ENCODE data around the gene TSPAN3. TPM values are rescaled to one million over a fixed set of nuclear protein-coding genes. Genes with fewer than 3 reads are reported as not detected.

The TSPAN3 gene
- total RNA-seq, 1 donor from 2014 or later, result 80.3 TPM

GRCh38 chr15:77064063-77064462 is 6.8 kb downstream of the TSPAN3 start:
- Histone ChIP-seq H3K9me3 (no peaks in the 10 kb centered on the region), H3K27me3 (no peaks in the 10 kb centered on the region), H3K4me1 (peaks cover 44% of the 10 kb centered on the region), H3K4me3 (no peak overlapping the region), H3K36me3 (no peaks in the 10 kb centered on the region), H3K27ac (no peak overlapping the region)
- DNase-seq (ENCODE audit: extremely low spot score in 2 of 2), result no peak
- TF ChIP-seq POLR2A (IDR thresholded peaks at IDR 0.05) (no peak), POLR2AphosphoS5 (IDR thresholded peaks at IDR 0.05; ENCODE audit: insufficient read depth in 1 of 2, low read depth in 1 of 2) (no peak), CTCF (IDR thresholded peaks at IDR 0.05) (no peak)
- intact Hi-C loops (cut with DNase I), result loop anchor here (10.0 kb wide), 1 partner anchor 1339 kb away; a partner anchor contains a TSS

GRCh38 chr15:77063249-77063648 is 7.7 kb downstream of the TSPAN3 start:
- H3K27me3 ChIP-seq, result no peaks in the 10 kb centered on the region
- H3K4me1 ChIP-seq, result peaks cover 44% of the 10 kb centered on the region
- H3K9me3 ChIP-seq, result no peaks in the 10 kb centered on the region
- no peaks in the 10 kb centered on the region for H3K36me3 ChIP-seq
- TF ChIP-seq POLR2AphosphoS5 (IDR thresholded peaks at IDR 0.05; ENCODE audit: insufficient read depth in 1 of 2, low read depth in 1 of 2), result no peak
- no peak for TF ChIP-seq POLR2A (IDR thresholded peaks at IDR 0.05)
- no peak for TF ChIP-seq CTCF (IDR thresholded peaks at IDR 0.05)
- no peak overlapping the region for H3K27ac ChIP-seq
- intact Hi-C loops (cut with DNase I), result loop anchor here (10.0 kb wide), 1 partner anchor 1338 kb away; a partner anchor contains a TSS
- no peak overlapping the region for H3K4me3 ChIP-seq
- no peak for DNase-seq (ENCODE audit: extremely low spot score in 2 of 2)

- intact Hi-C loops (cut with DNase I), result loop anchor here (10.0 kb wide), 1 partner anchor 1336 kb away; a partner anchor contains a TSS
- TF ChIP-seq CTCF (IDR thresholded peaks at IDR 0.05) (no peak), POLR2AphosphoS5 (IDR thresholded peaks at IDR 0.05; ENCODE audit: insufficient read depth in 1 of 2, low read depth in 1 of 2) (no peak), POLR2A (IDR thresholded peaks at IDR 0.05) (no peak)
- Histone ChIP-seq H3K4me1 (peaks cover 39% of the 10 kb centered on the region), H3K27me3 (no peaks in the 10 kb centered on the region), H3K27ac (peak overlapping the region; percentile 10), H3K4me3 (no peak overlapping the region), H3K9me3 (no peaks in the 10 kb centered on the region), H3K36me3 (no peaks in the 10 kb centered on the region)
- no peak for DNase-seq (ENCODE audit: extremely low spot score in 2 of 2)
Observed at GRCh38 chr15:77060546-77060945, 10.4 kb downstream of the TSPAN3 start.

GRCh38 chr15:77059786-77060361 is 11.0 kb downstream of the TSPAN3 start:
- Histone ChIP-seq H3K27me3 (no peaks in the 10 kb centered on the region), H3K4me3 (no peak overlapping the region), H3K27ac (no peak overlapping the region), H3K4me1 (peaks cover 39% of the 10 kb centered on the region), H3K9me3 (no peaks in the 10 kb centered on the region), H3K36me3 (no peaks in the 10 kb centered on the region)
- no peak for DNase-seq (ENCODE audit: extremely low spot score in 2 of 2)
- intact Hi-C loops (cut with DNase I), result loop anchor here (10.0 kb wide), 1 partner anchor 1335 kb away; a partner anchor contains a TSS
- no peak for TF ChIP-seq CTCF (IDR thresholded peaks at IDR 0.05)
- TF ChIP-seq POLR2AphosphoS5 (IDR thresholded peaks at IDR 0.05; ENCODE audit: insufficient read depth in 1 of 2, low read depth in 1 of 2), result no peak
- TF ChIP-seq POLR2A (IDR thresholded peaks at IDR 0.05), result no peak

- no peak for DNase-seq (ENCODE audit: extremely low spot score in 2 of 2)
- H3K4me1 ChIP-seq, result peaks cover 39% of the 10 kb centered on the region
- intact Hi-C loops (cut with DNase I), result no loop called here
- TF ChIP-seq POLR2AphosphoS5 (IDR thresholded peaks at IDR 0.05; ENCODE audit: insufficient read depth in 1 of 2, low read depth in 1 of 2) (no peak), POLR2A (IDR thresholded peaks at IDR 0.05) (no peak), CTCF (IDR thresholded peaks at IDR 0.05) (no peak)
- no peak overlapping the region for H3K27ac ChIP-seq
- no peaks in the 10 kb centered on the region for H3K9me3 ChIP-seq
- H3K27me3 ChIP-seq, result no peaks in the 10 kb centered on the region
- no peaks in the 10 kb centered on the region for H3K36me3 ChIP-seq
- H3K4me3 ChIP-seq, result no peak overlapping the region
Observed at GRCh38 chr15:77058468-77058867, 12.4 kb downstream of the TSPAN3 start.

All from vagina (tissue), 2 donors.